ENCODE measurements around the gene TMEM138.

GRCh38 chr11:61378713-61379313 lies 16.6 kb downstream of the TMEM138 start:
- TF ChIP-seq, protein P1, sequence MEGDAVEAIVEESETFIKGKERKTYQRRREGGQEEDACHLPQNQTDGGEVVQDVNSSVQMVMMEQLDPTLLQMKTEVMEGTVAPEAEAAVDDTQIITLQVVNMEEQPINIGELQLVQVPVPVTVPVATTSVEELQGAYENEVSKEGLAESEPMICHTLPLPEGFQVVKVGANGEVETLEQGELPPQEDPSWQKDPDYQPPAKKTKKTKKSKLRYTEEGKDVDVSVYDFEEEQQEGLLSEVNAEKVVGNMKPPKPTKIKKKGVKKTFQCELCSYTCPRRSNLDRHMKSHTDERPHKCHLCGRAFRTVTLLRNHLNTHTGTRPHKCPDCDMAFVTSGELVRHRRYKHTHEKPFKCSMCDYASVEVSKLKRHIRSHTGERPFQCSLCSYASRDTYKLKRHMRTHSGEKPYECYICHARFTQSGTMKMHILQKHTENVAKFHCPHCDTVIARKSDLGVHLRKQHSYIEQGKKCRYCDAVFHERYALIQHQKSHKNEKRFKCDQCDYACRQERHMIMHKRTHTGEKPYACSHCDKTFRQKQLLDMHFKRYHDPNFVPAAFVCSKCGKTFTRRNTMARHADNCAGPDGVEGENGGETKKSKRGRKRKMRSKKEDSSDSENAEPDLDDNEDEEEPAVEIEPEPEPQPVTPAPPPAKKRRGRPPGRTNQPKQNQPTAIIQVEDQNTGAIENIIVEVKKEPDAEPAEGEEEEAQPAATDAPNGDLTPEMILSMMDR (IDR thresholded peaks at IDR 0.05; ENCODE audit: low read depth, low read length, poor library complexity, severe bottlenecking), result no peak
- no peak for TF ChIP-seq EZH2phosphoT487 (IDR thresholded peaks at IDR 0.05; ENCODE audit: borderline replicate concordance, low read length)
